Keratinocyte (primary cell): ENCODE measurements around the gene KLHL1.

ENCODE experiments used
- CTCF ChIP-seq, 3 experiments: IDR thresholded peaks in 1 of 3; conservative IDR thresholded peaks in 1 of 3; optimal IDR thresholded peaks in 1 of 3; 2 replicates in 2 of 3; 3 replicates in 1 of 3; pipeline versions ENCODE3 to v1.5.1; 2011; ENCODE audit warnings: low read length in 3 of 3, mild to moderate bottlenecking in 3 of 3, moderate library complexity in 2 of 3, control low read depth in 1 of 3, inconsistent platforms in 1 of 3; ENCODE audit not compliant: insufficient read depth in 2 of 3; ENCODE audit errors: extremely low read depth in 1 of 3
- EZH2 ChIP-seq: IDR thresholded peaks from one replicate; pipeline ENCODE4 v1.6.1; 2012; ENCODE audit warnings: inconsistent platforms, mild to moderate bottlenecking, low read length, moderate library complexity

DNA sequence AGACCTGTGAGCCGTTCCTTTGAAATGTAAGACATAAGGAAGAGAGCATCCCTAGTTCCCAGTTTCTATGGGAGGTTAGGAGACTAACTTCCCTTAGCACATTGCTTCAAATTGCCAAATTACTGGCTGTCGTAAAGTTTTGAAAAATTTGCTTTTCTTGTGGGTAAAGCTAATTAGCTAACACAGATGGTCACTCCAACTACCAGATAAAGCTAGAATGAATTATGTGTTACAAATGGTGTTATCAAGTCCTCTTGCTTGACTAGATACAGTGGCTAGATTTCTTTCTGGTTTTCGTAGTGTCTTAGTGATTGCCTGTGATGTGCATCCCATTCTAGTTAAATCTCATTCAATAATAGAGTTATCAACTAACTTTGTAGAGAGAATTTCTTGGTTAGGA lies 417.3 kb downstream of the KLHL1 start:
- TF ChIP-seq EZH2 (no peak), CTCF (optimal IDR thresholded peaks at IDR 0.05 in 1 of 3, IDR thresholded peaks at IDR 0.05 in 1 of 3, conservative IDR thresholded peaks at IDR 0.05 in 1 of 3; ENCODE audit: extremely low read depth in 1 of 3, insufficient read depth in 2 of 3, low read length in 3 of 3) (no peak)
